Endothelial cell of umbilical vein (primary cell): ENCODE data around the gene MAP6. TPM values are rescaled to one million over a fixed set of nuclear protein-coding genes. Genes with fewer than 3 reads are reported as not detected.

Source experiments
- BruUV-seq: library from RNA; stranded (reverse); fragments of 400-500 nt; replicated peaks from 2 replicates; lab custom pipeline; 2021; lab: Mats Ljungman, UMichigan
- CTCF ChIA-PET: fragments of 300-600, 350-600 bp; sonication (Branson Sonifier 250); formaldehyde crosslinking; loops from one replicate; lab custom pipeline; 2021; ENCODE audit warnings: antibody characterized with exemption, inconsistent platforms; lab: Charles Lee
- POLR2A ChIA-PET: fragments of 300-600, 350-600 bp; sonication (Branson Sonifier 250); formaldehyde crosslinking; loops from one replicate; lab custom pipeline; 2021; ENCODE audit warnings: antibody characterized with exemption, inconsistent platforms; lab: Charles Lee
- DNase-seq: peaks from one replicate; pipeline ENCODE4 v3.0.0-alpha.2; 2011; ENCODE audit warnings: low read depth, low spot score
- FAIRE-seq: peaks from 2 replicates; lab custom pipeline; 2011; peaks lifted over from hg19 to GRCh38; lab: Jason Lieb, UNC
- H2AFZ ChIP-seq: 2 replicates; pipeline ENCODE4 v1.6.0; 2012; ENCODE audit warnings: low read depth, low read length, control low read depth, inconsistent platforms
- H3K27ac ChIP-seq: 2 replicates; pipeline ENCODE4 v1.5.1; 2011; ENCODE audit warnings: low read depth, mild to moderate bottlenecking, control low read depth, low read length, moderate library complexity; ENCODE audit not compliant: insufficient read depth
- H3K27me3 ChIP-seq, 2 experiments: 2 replicates each; pipeline versions ENCODE4 v1.6.0 to v1.6.1; 2011; ENCODE audit warnings: low read length in 2 of 2, mixed read lengths in 1 of 2; ENCODE audit not compliant: control insufficient read depth in 2 of 2, insufficient read depth in 2 of 2
- H3K36me3 ChIP-seq, 2 experiments: 2 replicates in 1 of 2; 3 replicates in 1 of 2; pipeline ENCODE4 v1.5.1; 2011; ENCODE audit warnings: low read length in 2 of 2, mild to moderate bottlenecking in 1 of 2, moderate library complexity in 1 of 2; ENCODE audit not compliant: control insufficient read depth in 2 of 2, insufficient read depth in 2 of 2; ENCODE audit errors: extremely low read depth in 1 of 2
- H3K4me1 ChIP-seq: 3 replicates; pipeline ENCODE4 v1.5.1; 2011; ENCODE audit warnings: mild to moderate bottlenecking, low read length; ENCODE audit not compliant: control insufficient read depth, insufficient read depth; ENCODE audit errors: extremely low read depth
- H3K4me2 ChIP-seq: 2 replicates; pipeline ENCODE4 v1.6.1; 2011; ENCODE audit warnings: low read length, control low read depth, mixed read lengths; ENCODE audit not compliant: insufficient read depth
- H3K4me3 ChIP-seq, 3 experiments: fragments of 200-600 bp in 1 of 3; sonication (generic), shearing (Covaris generic) in 1 of 3; replicated peaks in 1 of 3; 2 replicates each; pipeline ENCODE4 v1.5.1; 2011 to 2016; ENCODE audit warnings: control low read depth in 3 of 3, low read length in 3 of 3, mild to moderate bottlenecking in 2 of 3, inconsistent platforms in 1 of 3, low read depth in 1 of 3, moderate library complexity in 1 of 3; ENCODE audit not compliant: insufficient read depth in 1 of 3
- H3K79me2 ChIP-seq: 2 replicates; pipeline ENCODE4 v1.6.0; 2012; ENCODE audit warnings: low read length, inconsistent platforms; ENCODE audit not compliant: control insufficient read depth, insufficient read depth
- H3K9ac ChIP-seq: replicated peaks from 2 replicates; pipeline ENCODE3; 2011; ENCODE audit warnings: low read length, control low read depth; ENCODE audit not compliant: insufficient read depth; ENCODE audit errors: extremely low read depth
- H3K9me1 ChIP-seq: replicated peaks from 3 replicates; pipeline ENCODE4 v1.6.0; 2011; ENCODE audit warnings: mild to moderate bottlenecking, low read length; ENCODE audit not compliant: control insufficient read depth, insufficient read depth; ENCODE audit errors: extremely low read depth
- H3K9me3 ChIP-seq: replicated peaks from 2 replicates; pipeline ENCODE4 v1.5.1; 2012; ENCODE audit warnings: low read length, inconsistent platforms; ENCODE audit not compliant: control insufficient read depth, insufficient read depth
- H4K20me1 ChIP-seq: replicated peaks from 2 replicates; pipeline ENCODE3; 2011; ENCODE audit warnings: mild to moderate bottlenecking, low read length; ENCODE audit not compliant: control insufficient read depth, insufficient read depth; ENCODE audit errors: extremely low read depth
- EZH2 ChIP-seq: IDR thresholded peaks from 2 replicates; pipeline ENCODE4 v1.6.1; 2012; ENCODE audit warnings: borderline replicate concordance, low read depth, mild to moderate bottlenecking, moderate library complexity, low read length, inconsistent platforms; ENCODE audit not compliant: severe bottlenecking
- FOS ChIP-seq: IDR thresholded peaks from 2 replicates; pipeline ENCODE4 v1.6.1; 2011; ENCODE audit warnings: mild to moderate bottlenecking, low read length, moderate library complexity, borderline replicate concordance; ENCODE audit not compliant: insufficient read depth
- GATA2 ChIP-seq: IDR thresholded peaks from 2 replicates; pipeline ENCODE4 v1.7.0; 2011; ENCODE audit warnings: low read depth, mild to moderate bottlenecking, moderate library complexity, mixed read lengths, low read length; ENCODE audit not compliant: insufficient read length, insufficient read depth
- JUN ChIP-seq: IDR thresholded peaks from 2 replicates; pipeline ENCODE4 v1.6.1; 2011; ENCODE audit warnings: borderline replicate concordance, low read depth; ENCODE audit not compliant: insufficient read length, insufficient read depth
- MYC ChIP-seq: IDR thresholded peaks from one replicate; pipeline ENCODE4 v1.6.1; 2011; ENCODE audit warnings: mild to moderate bottlenecking, low read depth, low read length
- POLR2A ChIP-seq: IDR thresholded peaks from 2 replicates; pipeline ENCODE4 v1.6.1; 2012; ENCODE audit warnings: low read depth, mild to moderate bottlenecking, control low read depth, low read length
- POLR2AphosphoS5 ChIP-seq: IDR thresholded peaks from 2 replicates; pipeline ENCODE4 v1.6.1; 2012; ENCODE audit warnings: low read depth, mild to moderate bottlenecking, control low read depth, low read length, moderate library complexity; ENCODE audit not compliant: insufficient read depth
- dilution Hi-C: fragments of 300-500 bp; cut with MboI; formaldehyde crosslinking; loops from one replicate; pipeline ENCODE4 v1.15.0; 2019; ENCODE audit warnings: low sequenced_read_pairs; ENCODE audit not compliant: extremely low pct_ligation_motif_present
- intact Hi-C: fragments of 100-400 bp; cut with micrococcal nuclease; formaldehyde crosslinking; loops from one replicate; pipeline ENCODE4 v1.10.0; 2022
- polyA plus RNA-seq, 4 experiments: library from polyadenylated mRNA; depleted of rRNA in 3 of 4; stranded (reverse) in 3 of 4; unstranded in 1 of 4; fragments of >200 nt; gene quantifications; 2 replicates each; pipeline versions ENCODE4 v1.2.1 to v1.2.3, GENCODE V29; 2011 to 2012; ENCODE audit warnings: missing spikeins in 1 of 4
- total RNA-seq: library from RNA; stranded (reverse); gene quantifications from 2 replicates; pipeline ENCODE4 v1.2.3, GENCODE V29; 2021
- TF ChIP-seq, protein P1 (sequence below): IDR thresholded peaks from 2 replicates; pipeline ENCODE4 v1.6.1; 2011; ENCODE audit not compliant: insufficient read depth, insufficient read length
- TF ChIP-seq, protein P2 (sequence below), 2 donors: IDR thresholded peaks; 1 replicate in 1 of 2; 2 replicates in 1 of 2; pipeline ENCODE4 v1.5.1; 2011; ENCODE audit warnings: low read length in 2 of 2, mild to moderate bottlenecking in 2 of 2, moderate library complexity in 2 of 2, control low read depth in 1 of 2, inconsistent platforms in 1 of 2, low read depth in 1 of 2; ENCODE audit not compliant: insufficient read depth in 1 of 2; ENCODE audit errors: extremely low read depth in 1 of 2

Gene MAP6
- total and polyA plus RNA-seq, 2 donors (not counting 3 experiments of a cell fraction or from before 2014, with no cell fraction given), result 0.12 TPM; not detected in 1

DNA sequence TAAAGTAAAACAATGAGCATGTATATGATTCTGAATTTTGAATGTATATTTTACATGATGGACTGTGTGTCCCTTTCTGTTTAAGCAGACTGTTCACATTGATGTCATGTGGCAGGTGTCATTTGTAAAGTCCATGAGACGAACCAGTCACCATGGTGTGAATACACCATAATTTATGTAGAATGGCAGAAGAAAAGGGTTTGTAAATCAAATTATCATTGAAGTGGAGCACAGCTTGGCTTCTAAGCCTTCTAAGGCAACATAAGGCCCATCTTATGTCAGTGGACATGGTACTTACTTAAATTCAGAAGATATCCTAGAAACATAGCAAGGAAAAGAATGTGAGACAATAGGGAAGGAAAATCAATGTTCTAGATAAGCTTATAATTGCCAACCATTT, 4.4 kb downstream of the MAP6 start:
- Histone ChIP-seq H3K9me1 (no peaks in the 10 kb centered on the region), H3K27me3 (peaks cover 43 to 61% of the 10 kb centered on the region in 2 experiments), H3K9me3 (no peaks in the 10 kb centered on the region), H3K4me2 (no peak overlapping the region), H3K4me1 (peaks cover 7% of the 10 kb centered on the region), H3K27ac (no peak overlapping the region), H3K9ac (no peak overlapping the region), H3K79me2 (no peaks in the 10 kb centered on the region), H3K4me3 (no peak overlapping the region), H2AFZ (no peak overlapping the region), H4K20me1 (no peaks in the 10 kb centered on the region), H3K36me3 (no peaks in the 10 kb centered on the region)
- no peak for TF ChIP-seq MYC
- TF ChIP-seq, protein P1, sequence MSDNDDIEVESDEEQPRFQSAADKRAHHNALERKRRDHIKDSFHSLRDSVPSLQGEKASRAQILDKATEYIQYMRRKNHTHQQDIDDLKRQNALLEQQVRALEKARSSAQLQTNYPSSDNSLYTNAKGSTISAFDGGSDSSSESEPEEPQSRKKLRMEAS, result no peak
- no peak for TF ChIP-seq FOS
- no peak for TF ChIP-seq JUN
- no peak for TF ChIP-seq POLR2AphosphoS5
- TF ChIP-seq, protein P2, sequence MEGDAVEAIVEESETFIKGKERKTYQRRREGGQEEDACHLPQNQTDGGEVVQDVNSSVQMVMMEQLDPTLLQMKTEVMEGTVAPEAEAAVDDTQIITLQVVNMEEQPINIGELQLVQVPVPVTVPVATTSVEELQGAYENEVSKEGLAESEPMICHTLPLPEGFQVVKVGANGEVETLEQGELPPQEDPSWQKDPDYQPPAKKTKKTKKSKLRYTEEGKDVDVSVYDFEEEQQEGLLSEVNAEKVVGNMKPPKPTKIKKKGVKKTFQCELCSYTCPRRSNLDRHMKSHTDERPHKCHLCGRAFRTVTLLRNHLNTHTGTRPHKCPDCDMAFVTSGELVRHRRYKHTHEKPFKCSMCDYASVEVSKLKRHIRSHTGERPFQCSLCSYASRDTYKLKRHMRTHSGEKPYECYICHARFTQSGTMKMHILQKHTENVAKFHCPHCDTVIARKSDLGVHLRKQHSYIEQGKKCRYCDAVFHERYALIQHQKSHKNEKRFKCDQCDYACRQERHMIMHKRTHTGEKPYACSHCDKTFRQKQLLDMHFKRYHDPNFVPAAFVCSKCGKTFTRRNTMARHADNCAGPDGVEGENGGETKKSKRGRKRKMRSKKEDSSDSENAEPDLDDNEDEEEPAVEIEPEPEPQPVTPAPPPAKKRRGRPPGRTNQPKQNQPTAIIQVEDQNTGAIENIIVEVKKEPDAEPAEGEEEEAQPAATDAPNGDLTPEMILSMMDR (IDR thresholded peaks at IDR 0.05; ENCODE audit: extremely low read depth in 1 of 2, insufficient read depth in 1 of 2, low read depth in 1 of 2, low read length in 2 of 2), result no peak
- no peak for TF ChIP-seq GATA2
- TF ChIP-seq POLR2A, result no peak
- no peak for TF ChIP-seq EZH2
- intact Hi-C loops (no loop called here), dilution Hi-C loops (no loop called here)
- CTCF ChIA-PET, result interaction anchor here (0.7 to 1.5 kb wide), 4 partner anchors 14 to 459 kb away, joined by 3 to 5 read pairs (median 4); no protein-coding TSS in a partner anchor
- DNase-seq (no peak), FAIRE-seq (no peak)
- POLR2A ChIA-PET, result no interaction called here
- no TSS peak for BruUV-seq
